Neural progenitor cell (in vitro differentiated cells): ENCODE data around the gene STRIT1. TPM values are rescaled to one million over a fixed set of nuclear protein-coding genes. Genes with fewer than 3 reads are reported as not detected.

Experiments used
- DNase-seq: peaks from one replicate; pipeline ENCODE4 v3.0.0-alpha.2; 2016; ENCODE audit warnings: low spot score
- H2AFZ ChIP-seq: fragments of 200-600 bp; sonication (generic); replicated peaks from 2 replicates; pipeline ENCODE4 v1.6.1; 2016; ENCODE audit warnings: antibody characterized with exemption
- H3F3A ChIP-seq: fragments of 200-600 bp; sonication (generic); 2 replicates; pipeline ENCODE4 v1.6.1; 2016; ENCODE audit warnings: antibody characterized with exemption, low read depth
- H3K27ac ChIP-seq: fragments of 200-600 bp; sonication (generic); 2 replicates; pipeline ENCODE4 v1.5.1; 2016; ENCODE audit warnings: mild to moderate bottlenecking
- H3K27me3 ChIP-seq: fragments of 200-600 bp; sonication (generic); 2 replicates; pipeline ENCODE4 v1.6.1; 2016; ENCODE audit warnings: mild to moderate bottlenecking, moderate library complexity
- H3K36me3 ChIP-seq: fragments of 200-600 bp; sonication (generic); 2 replicates; pipeline ENCODE4 v1.5.1; 2016
- H3K4me1 ChIP-seq: fragments of 200-600 bp; sonication (generic); 2 replicates; pipeline ENCODE4 v1.6.1; 2016; ENCODE audit warnings: mixed run types
- H3K4me2 ChIP-seq: fragments of 200-600 bp; sonication (generic); 2 replicates; pipeline ENCODE4 v1.6.1; 2016
- H3K4me3 ChIP-seq: fragments of 200-600 bp; sonication (generic); 2 replicates; pipeline ENCODE4 v1.5.1; 2016
- H3K79me2 ChIP-seq: fragments of 200-600 bp; sonication (generic); 2 replicates; pipeline ENCODE4 v1.6.1; 2016; ENCODE audit warnings: low read depth
- H3K9ac ChIP-seq: fragments of 200-600 bp; sonication (generic); 2 replicates; pipeline ENCODE4 v1.6.1; 2016
- H3K9me3 ChIP-seq: fragments of 200-600 bp; sonication (generic); 2 replicates; pipeline ENCODE4 v1.5.1; 2016; ENCODE audit warnings: low read depth
- H4K20me1 ChIP-seq: fragments of 200-600 bp; sonication (generic); 2 replicates; pipeline ENCODE4 v1.6.1; 2016; ENCODE audit warnings: low read depth
- H3K27ac Mint-ChIP-seq: 3 replicates; pipeline ENCODE4 v1.8.0; 2021; ENCODE audit warnings: mixed read lengths
- H3K27me3 Mint-ChIP-seq: 2 replicates; pipeline ENCODE4 v1.8.0; 2022; ENCODE audit warnings: low read depth, mild to moderate bottlenecking, inconsistent platforms, moderate library complexity, mixed read lengths; ENCODE audit not compliant: insufficient read depth
- H3K36me3 Mint-ChIP-seq: 3 replicates; pipeline ENCODE4 v1.8.0; 2021; ENCODE audit warnings: mixed read lengths
- H3K4me1 Mint-ChIP-seq: 3 replicates; pipeline ENCODE4 v1.8.0; 2021; ENCODE audit warnings: mixed read lengths
- H3K4me3 Mint-ChIP-seq: 3 replicates; pipeline ENCODE4 v1.8.0; 2021; ENCODE audit warnings: mild to moderate bottlenecking, moderate library complexity, mixed read lengths
- H3K9me3 Mint-ChIP-seq: 3 replicates; pipeline ENCODE4 v1.8.0; 2020; ENCODE audit warnings: mixed read lengths
- CTCF ChIP-seq: fragments of 200-600 bp; sonication (generic); IDR thresholded peaks from 2 replicates; pipeline ENCODE4 v1.5.1; 2017; ENCODE audit warnings: antibody characterized with exemption, mild to moderate bottlenecking
- EZH2 ChIP-seq: fragments of 200-600 bp; sonication (generic); IDR thresholded peaks from 2 replicates; pipeline ENCODE4 v1.6.1; 2017; ENCODE audit warnings: antibody characterized with exemption, mild to moderate bottlenecking, moderate library complexity
- EZH2phosphoT487 ChIP-seq: fragments of 200-600 bp; sonication (generic); IDR thresholded peaks from 2 replicates; pipeline ENCODE4 v1.6.1; 2017; ENCODE audit warnings: antibody characterized with exemption
- total RNA-seq: library from RNA; depleted of rRNA; stranded (reverse); fragments of >200 nt; gene quantifications from 2 replicates; pipeline ENCODE4 v1.2.3, GENCODE V29; 2015; ENCODE audit warnings: low replicate concordance

The STRIT1 gene
- total RNA-seq, 1 donor from 2014 or later, result not detected

GRCh38 chr3:155332716-155333115 is 39.2 kb upstream of the STRIT1 start:
- no peaks in the 10 kb centered on the region for H3F3A ChIP-seq
- no peaks in the 10 kb centered on the region for H3K27me3 ChIP-seq
- no peak overlapping the region for H3K27ac ChIP-seq
- no peak overlapping the region for H3K4me3 ChIP-seq
- no peaks in the 10 kb centered on the region for H3K36me3 Mint-ChIP-seq
- peaks cover 4% of the 10 kb centered on the region for H3K4me1 Mint-ChIP-seq
- H3K4me2 ChIP-seq, result no peak overlapping the region
- H3K9ac ChIP-seq, result no peak overlapping the region
- H3K27me3 Mint-ChIP-seq, result peaks cover 4% of the 10 kb centered on the region
- H3K36me3 ChIP-seq, result no peaks in the 10 kb centered on the region
- H3K9me3 Mint-ChIP-seq, result no peaks in the 10 kb centered on the region
- H3K79me2 ChIP-seq, result no peaks in the 10 kb centered on the region
- TF ChIP-seq EZH2 (no peak), EZH2phosphoT487 (no peak), CTCF (no peak)
- H4K20me1 ChIP-seq, result no peaks in the 10 kb centered on the region
- no peaks in the 10 kb centered on the region for H3K9me3 ChIP-seq
- peaks cover 4% of the 10 kb centered on the region for H3K4me1 ChIP-seq
- H2AFZ ChIP-seq, result no peak overlapping the region
- H3K27ac Mint-ChIP-seq, result no peak overlapping the region
- no peak for DNase-seq
- H3K4me3 Mint-ChIP-seq, result no peak overlapping the region

GRCh38 chr3:155331078-155331477 is 37.6 kb upstream of the STRIT1 start:
- no peaks in the 10 kb centered on the region for H4K20me1 ChIP-seq
- H3K79me2 ChIP-seq, result no peaks in the 10 kb centered on the region
- peaks cover 11% of the 10 kb centered on the region for H3K4me1 ChIP-seq
- TF ChIP-seq EZH2 (no peak), CTCF (no peak), EZH2phosphoT487 (no peak)
- Mint-ChIP-seq H3K4me3 (no peak overlapping the region), H3K27ac (no peak overlapping the region), H3K27me3 (peaks cover 4% of the 10 kb centered on the region), H3K36me3 (no peaks in the 10 kb centered on the region), H3K9me3 (no peaks in the 10 kb centered on the region), H3K4me1 (peaks cover 3% of the 10 kb centered on the region)
- H3K27ac ChIP-seq, result no peak overlapping the region
- H3K9me3 ChIP-seq, result no peaks in the 10 kb centered on the region
- no peak overlapping the region for H3K4me3 ChIP-seq
- H2AFZ ChIP-seq, result no peak overlapping the region
- no peaks in the 10 kb centered on the region for H3F3A ChIP-seq
- no peaks in the 10 kb centered on the region for H3K36me3 ChIP-seq
- H3K9ac ChIP-seq, result no peak overlapping the region
- no peak for DNase-seq
- no peaks in the 10 kb centered on the region for H3K27me3 ChIP-seq
- no peak overlapping the region for H3K4me2 ChIP-seq

GRCh38 chr3:155330370-155330769 is 36.9 kb upstream of the STRIT1 start:
- Histone ChIP-seq H3K27ac (no peak overlapping the region), H3K27me3 (no peaks in the 10 kb centered on the region), H3K4me1 (peaks cover 11% of the 10 kb centered on the region), H3K36me3 (no peaks in the 10 kb centered on the region), H3K9me3 (no peaks in the 10 kb centered on the region), H3K4me2 (no peak overlapping the region), H3F3A (no peaks in the 10 kb centered on the region), H3K9ac (no peak overlapping the region), H2AFZ (no peak overlapping the region), H3K79me2 (no peaks in the 10 kb centered on the region), H4K20me1 (no peaks in the 10 kb centered on the region), H3K4me3 (no peak overlapping the region)
- TF ChIP-seq EZH2phosphoT487, result no peak
- TF ChIP-seq EZH2, result no peak
- no peak for TF ChIP-seq CTCF
- Mint-ChIP-seq H3K27me3 (peaks cover 4% of the 10 kb centered on the region), H3K27ac (no peak overlapping the region), H3K36me3 (no peaks in the 10 kb centered on the region), H3K4me3 (no peak overlapping the region), H3K9me3 (no peaks in the 10 kb centered on the region), H3K4me1 (no peaks in the 10 kb centered on the region)
- no peak for DNase-seq
